HG02642 (cell line): ENCODE results near the gene PCDHB13.
"Not testable (repeated sequence)": the region's sequence is repeated elsewhere in the genome, so short reads cannot be mapped to it uniquely, and the experiment has no call there.

Experiments used
- ATAC-seq: cut with Tn5 transposase; IDR thresholded peaks from one replicate; pipeline ENCODE4 v1.9.1; 2021; ENCODE audit warnings: mild to moderate bottlenecking; ENCODE audit not compliant: unreplicated experiment, poor library complexity

PCDHB13 gene

DNA sequence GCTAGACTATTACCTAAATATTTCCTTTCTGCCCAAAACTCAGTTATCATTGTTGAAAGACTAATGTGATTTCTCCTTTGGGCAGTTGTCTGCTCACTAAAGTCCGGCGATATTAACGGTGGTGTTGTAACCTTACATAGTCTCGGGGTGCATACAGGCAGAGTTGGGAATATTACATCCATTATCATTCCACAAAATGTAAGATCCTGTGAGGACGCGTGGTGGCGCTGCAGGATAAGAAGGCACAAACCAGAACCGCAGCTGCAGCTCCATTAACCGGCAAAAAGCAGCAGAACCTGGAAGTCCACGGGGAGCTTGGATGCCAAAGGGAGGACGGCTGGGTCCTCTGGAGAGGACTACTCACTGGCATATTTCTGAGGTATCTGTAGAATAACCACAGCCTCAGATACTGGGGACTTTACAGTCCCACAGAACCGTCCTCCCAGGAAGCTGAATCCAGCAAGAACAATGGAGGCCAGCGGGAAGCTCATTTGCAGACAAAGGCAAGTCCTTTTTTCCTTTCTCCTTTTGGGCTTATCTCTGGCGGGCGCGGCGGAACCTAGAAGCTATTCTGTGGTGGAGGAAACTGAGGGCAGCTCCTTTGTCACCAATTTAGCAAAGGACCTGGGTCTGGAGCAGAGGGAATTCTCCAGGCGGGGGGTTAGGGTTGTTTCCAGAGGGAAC lies at the start of gene PCDHB13:
Gene PCDHB13, plus strand, starts transcription at position 264 of the 684 bp plus-strand sequence. Its CDS starts 205 bp downstream, at position 469.
- ATAC-seq, result not testable (repeated sequence)

DNA sequence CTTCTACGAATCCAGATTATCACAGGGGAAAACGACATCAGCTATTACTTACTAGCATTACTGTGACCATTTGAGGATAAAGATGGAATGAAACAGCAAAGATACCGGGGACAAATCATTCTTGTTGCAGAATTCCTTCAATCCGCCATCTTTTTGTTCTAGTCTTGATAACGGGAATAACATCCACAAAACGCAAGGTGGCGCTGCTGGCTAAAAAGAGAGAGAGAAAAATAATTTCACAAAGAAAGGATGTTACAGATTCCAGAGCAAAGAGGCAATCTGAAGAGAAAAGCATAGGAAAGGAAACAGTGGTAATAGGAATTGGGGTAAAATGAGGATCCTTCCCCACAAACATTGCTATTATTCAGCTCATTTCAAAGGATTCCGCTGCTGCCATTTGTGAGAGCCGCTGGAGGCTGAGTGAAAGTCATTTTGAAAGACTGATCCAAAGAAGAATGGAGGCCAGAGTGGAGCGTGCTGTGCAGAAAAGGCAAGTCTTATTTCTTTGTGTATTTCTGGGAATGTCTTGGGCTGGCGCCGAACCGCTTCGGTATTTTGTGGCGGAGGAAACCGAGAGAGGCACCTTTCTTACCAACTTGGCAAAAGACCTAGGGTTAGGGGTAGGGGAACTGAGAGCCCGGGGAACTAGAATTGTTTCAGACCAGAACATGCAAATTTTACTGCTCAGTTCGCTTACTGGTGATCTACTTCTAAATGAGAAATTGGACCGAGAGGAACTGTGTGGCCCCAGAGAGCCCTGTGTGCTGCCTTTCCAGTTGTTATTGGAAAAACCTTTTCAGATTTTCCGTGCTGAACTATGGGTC lies 41.1 kb upstream of the PCDHB13 start, which contains the start of gene PCDHB7:
Gene PCDHB7, plus strand, starts transcription at position 264 of the 824 bp plus-strand sequence. Its CDS starts 192 bp downstream, at position 456.
- no peak for ATAC-seq

DNA sequence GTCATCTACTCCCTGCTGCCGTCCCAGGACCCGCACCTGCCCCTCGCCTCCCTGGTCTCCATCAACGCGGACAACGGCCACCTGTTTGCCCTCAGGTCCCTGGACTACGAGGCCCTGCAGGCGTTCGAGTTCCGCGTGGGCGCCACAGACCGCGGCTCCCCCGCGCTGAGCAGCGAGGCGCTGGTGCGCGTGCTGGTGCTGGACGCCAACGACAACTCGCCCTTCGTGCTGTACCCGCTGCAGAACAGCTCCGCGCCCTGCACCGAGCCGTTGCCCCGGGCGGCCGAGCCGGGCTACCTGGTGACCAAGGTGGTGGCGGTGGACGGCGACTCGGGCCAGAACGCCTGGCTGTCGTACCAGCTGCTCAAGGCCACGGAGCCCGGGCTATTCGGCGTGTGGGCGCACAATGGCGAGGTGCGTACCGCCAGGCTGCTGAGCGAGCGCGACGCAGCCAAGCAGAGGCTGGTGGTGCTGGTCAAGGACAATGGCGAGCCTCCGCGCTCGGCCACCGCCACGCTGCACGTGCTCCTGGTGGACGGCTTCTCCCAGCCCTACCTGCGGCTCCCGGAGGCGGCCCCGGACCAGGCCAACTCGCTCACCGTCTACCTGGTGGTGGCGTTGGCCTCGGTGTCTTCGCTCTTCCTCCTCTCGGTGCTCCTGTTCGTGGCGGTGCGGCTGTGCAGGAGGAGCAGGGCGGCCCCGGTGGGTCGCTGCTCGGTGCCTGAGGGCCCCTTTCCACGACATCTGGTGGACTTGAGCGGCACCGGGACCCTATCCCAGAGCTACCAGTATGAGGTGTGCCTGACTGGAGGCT lies 39.2 kb upstream of the PCDHB13 start:
- not testable (repeated sequence) for ATAC-seq

DNA sequence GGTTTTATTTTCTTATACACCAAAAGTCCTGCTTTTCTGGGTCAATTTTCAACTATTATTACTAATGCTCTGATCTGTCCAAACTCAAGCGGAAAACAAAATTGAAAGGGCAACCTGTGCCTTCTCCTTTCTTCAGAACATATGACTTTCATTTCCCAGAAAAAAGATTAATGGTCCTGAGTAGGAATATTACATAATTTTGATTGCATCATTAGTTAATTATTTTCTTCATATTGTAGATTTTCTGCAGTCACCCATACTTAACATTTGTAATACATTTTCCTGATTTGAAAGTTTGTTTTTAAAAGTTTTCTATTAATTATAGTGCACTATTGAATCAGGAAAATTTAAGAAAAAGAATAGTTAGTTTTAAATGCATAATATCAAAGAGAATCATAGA lies 37.8 kb upstream of the PCDHB13 start:
- ATAC-seq, result no peak

DNA sequence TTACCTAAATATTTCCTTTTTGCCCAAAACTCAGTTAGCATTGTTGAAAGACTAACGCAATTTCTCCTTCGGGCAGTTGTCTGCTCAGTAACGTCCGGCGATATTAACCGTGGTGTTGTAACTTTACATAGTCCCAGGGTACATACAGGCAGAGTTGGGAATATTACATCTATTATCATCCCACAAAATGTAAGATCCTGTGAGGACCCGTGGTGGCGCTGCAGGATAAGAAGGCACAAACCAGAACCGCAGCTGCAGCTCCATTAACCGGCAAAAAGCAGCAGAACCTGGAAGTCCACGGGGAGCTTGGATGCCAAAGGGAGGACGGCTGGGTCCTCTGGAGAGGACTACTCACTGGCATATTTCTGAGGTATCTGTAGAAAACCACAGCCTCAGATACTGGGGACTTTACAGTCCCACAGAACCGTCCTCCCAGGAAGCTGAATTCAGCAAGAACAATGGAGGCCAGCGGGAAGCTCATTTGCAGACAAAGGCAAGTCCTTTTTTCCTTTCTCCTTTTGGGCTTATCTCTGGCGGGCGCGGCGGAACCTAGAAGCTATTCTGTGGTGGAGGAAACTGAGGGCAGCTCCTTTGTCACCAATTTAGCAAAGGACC lies 36.0 kb upstream of the PCDHB13 start, which contains the start of gene PCDHB8:
Gene PCDHB8, plus strand, starts transcription at position 214 of the 615 bp plus-strand sequence. Its CDS starts 245 bp downstream, at position 459.
- not testable (repeated sequence) for ATAC-seq

DNA sequence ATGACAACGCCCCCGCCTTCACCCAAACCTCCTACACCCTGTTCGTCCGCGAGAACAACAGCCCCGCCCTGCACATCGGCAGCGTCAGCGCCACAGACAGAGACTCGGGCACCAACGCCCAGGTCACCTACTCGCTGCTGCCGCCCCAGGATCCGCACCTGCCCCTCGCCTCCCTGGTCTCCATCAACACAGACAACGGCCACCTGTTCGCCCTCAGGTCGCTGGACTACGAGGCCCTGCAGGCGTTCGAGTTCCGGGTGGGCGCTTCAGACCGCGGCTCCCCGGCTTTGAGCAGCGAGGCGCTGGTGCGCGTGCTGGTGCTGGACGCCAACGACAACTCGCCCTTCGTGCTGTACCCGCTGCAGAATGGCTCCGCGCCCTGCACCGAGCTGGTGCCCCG lies 34.3 kb upstream of the PCDHB13 start:
- ATAC-seq, result not testable (repeated sequence)

DNA sequence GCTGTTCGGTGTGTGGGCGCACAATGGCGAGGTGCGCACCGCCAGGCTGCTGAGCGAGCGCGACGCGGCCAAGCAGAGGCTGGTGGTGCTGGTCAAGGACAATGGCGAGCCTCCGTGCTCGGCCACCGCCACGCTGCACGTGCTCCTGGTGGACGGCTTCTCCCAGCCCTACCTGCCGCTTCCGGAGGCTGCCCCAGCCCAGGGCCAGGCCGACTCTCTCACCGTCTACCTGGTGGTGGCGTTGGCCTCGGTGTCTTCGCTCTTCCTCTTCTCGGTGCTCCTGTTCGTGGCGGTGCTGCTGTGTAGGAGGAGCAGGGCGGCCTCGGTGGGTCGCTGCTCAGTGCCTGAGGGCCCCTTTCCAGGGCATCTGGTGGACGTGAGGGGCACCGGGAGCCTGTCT lies 33.8 kb upstream of the PCDHB13 start:
- not testable (repeated sequence) for ATAC-seq

DNA sequence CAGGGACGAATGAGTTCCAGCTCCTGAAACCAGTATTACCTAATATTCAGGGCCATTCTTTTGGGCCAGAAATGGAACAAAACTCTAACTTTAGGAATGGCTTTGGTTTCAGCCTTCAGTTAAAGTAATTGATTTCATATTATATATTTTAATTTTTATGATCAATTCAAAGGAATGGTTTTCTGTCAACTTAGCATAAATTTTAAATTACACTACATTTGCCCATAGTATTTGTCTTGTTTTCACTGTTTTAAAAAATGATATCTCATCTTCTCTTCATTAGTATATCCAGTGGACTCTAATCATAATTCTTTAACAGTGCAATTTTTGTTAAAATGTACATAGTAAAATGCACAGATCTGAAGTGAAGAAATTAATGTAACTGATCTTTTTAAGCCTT lies 33.4 kb upstream of the PCDHB13 start:
- ATAC-seq, result no peak

DNA sequence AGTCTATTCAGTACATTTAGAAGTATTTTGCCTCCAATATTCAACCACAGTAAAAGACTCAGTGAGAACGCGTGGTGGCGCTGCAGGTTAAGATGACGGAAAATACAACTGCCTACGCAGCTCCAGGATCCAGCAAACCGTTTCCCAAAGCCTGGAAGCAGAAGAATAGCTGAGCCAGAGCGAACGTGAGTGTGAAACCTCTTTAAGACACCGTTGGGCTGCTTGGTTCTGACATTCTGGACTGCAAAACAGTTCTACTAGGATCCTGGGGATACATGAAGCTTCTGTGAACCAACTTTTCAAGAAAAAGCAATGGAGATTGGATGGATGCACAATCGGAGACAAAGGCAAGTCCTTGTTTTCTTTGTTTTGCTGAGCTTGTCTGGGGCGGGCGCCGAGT lies 31.5 kb upstream of the PCDHB13 start, which contains the start of gene PCDHB16:
Gene PCDHB16, plus strand, starts transcription at position 140 of the 400 bp plus-strand sequence. Its CDS starts 173 bp downstream, at position 313.
- no peak for ATAC-seq

DNA sequence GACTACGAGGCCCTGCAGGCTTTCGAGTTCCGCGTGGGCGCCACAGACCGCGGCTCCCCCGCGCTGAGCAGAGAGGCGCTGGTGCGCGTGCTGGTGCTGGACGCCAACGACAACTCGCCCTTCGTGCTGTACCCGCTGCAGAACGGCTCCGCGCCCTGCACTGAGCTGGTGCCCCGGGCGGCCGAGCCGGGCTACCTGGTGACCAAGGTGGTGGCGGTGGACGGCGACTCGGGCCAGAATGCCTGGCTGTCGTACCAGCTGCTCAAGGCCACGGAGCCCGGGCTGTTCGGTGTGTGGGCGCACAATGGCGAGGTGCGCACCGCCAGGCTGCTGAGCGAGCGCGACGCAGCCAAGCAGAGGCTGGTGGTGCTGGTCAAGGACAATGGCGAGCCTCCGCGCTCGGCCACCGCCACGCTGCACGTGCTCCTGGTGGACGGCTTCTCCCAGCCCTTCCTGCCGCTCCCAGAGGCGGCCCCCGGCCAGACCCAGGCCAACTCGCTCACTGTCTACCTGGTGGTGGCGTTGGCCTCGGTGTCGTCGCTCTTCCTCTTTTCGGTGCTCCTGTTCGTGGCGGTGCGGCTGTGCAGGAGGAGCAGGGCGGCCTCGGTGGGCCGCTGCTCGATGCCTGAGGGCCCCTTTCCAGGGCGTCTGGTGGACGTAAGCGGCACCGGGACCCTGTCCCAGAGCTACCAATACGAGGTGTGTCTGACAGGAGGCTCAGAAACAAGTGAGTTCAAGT lies 29.4 kb upstream of the PCDHB13 start:
- ATAC-seq, result not testable (repeated sequence)

DNA sequence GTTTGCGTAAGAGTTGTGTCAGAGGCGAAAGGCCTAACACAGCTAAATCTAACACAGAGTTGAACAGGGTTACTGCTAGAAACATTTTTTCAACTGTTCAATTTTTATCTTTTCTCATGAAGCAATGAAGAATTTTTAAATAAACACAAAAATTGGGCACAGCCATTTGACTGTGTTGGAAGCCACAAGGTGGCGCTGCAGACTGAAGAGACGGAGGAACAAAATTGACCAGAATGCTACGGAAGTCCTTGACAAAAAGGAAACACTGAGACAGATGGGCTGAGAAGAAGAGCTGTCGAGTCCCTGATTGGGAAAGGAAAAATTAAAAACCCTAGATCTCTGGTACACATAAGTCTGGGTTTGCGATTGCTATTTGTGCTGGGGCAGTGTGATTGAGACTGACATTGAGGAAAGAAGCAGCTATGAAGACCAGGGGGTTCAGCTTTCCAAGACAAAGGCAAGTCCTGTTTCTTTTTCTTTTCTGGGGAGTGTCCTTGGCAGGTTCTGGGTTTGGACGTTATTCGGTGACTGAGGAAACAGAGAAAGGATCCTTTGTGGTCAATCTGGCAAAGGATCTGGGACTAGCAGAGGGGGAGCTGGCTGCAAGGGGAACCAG lies 26.7 kb upstream of the PCDHB13 start, which contains the start of gene PCDHB9:
Gene PCDHB9, plus strand, starts transcription at position 265 of the 616 bp plus-strand sequence. Its CDS starts 158 bp downstream, at position 423.
- no peak for ATAC-seq

DNA sequence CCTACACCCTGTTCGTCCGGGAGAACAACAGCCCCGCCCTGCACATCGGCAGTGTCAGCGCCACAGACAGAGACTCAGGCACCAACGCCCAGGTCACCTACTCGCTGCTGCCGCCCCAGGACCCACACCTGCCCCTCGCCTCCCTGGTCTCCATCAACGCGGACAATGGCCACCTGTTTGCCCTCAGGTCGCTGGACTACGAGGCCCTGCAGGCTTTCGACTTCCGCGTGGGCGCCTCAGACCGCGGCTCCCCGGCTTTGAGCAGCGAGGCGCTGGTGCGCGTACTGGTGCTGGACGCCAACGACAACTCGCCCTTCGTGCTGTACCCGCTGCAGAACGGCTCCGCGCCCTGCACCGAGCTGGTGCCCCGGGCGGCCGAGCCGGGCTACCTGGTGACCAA lies 25.0 kb upstream of the PCDHB13 start:
- ATAC-seq, result not testable (repeated sequence)

DNA sequence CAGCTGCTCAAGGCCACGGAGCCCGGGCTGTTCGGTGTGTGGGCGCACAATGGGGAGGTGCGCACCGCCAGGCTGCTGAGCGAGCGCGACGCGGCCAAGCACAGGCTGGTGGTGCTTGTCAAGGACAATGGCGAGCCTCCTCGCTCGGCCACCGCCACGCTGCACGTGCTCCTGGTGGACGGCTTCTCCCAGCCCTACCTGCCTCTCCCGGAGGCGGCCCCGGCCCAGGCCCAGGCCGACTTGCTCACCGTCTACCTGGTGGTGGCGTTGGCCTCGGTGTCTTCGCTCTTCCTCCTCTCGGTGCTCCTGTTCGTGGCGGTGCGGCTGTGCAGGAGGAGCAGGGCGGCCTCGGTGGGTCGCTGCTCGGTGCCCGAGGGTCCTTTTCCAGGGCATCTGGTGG lies 24.6 kb upstream of the PCDHB13 start:
- ATAC-seq, result not testable (repeated sequence)

DNA sequence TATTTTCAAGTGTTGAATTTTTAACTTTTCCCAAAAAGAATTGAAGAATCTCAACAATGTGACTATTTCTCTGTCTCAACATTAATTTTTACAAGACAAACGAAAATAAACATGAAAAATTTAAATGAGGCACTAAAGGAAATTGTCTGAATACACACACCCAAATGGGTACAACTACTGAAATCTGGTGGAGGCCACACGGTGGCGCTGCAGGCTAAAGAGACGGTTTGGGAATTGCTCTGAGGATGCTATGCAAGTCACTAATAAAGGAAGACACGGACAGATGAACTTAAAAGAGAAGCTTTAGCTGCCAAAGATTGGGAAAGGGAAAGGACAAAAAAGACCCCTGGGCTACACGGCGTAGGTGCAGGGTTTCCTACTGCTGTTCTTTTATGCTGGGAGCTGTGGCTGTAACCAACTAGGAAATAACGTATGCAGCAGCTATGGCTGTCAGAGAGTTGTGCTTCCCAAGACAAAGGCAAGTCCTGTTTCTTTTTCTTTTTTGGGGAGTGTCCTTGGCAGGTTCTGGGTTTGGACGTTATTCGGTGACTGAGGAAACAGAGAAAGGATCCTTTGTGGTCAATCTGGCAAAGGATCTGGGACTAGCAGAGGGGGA lies 21.5 kb upstream of the PCDHB13 start, which contains the start of gene PCDHB10:
Gene PCDHB10, plus strand, starts transcription at position 244 of the 616 bp plus-strand sequence. Its CDS starts 200 bp downstream, at position 444.
- no peak for ATAC-seq

DNA sequence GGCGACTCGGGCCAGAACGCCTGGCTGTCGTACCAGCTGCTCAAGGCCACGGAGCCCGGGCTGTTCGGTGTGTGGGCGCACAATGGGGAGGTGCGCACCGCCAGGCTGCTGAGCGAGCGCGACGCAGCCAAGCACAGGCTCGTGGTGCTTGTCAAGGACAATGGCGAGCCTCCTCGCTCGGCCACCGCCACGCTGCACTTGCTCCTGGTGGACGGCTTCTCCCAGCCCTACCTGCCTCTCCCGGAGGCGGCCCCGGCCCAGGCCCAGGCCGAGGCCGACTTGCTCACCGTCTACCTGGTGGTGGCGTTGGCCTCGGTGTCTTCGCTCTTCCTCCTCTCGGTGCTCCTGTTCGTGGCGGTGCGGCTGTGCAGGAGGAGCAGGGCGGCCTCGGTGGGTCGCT lies 19.4 kb upstream of the PCDHB13 start:
- not testable (repeated sequence) for ATAC-seq

DNA sequence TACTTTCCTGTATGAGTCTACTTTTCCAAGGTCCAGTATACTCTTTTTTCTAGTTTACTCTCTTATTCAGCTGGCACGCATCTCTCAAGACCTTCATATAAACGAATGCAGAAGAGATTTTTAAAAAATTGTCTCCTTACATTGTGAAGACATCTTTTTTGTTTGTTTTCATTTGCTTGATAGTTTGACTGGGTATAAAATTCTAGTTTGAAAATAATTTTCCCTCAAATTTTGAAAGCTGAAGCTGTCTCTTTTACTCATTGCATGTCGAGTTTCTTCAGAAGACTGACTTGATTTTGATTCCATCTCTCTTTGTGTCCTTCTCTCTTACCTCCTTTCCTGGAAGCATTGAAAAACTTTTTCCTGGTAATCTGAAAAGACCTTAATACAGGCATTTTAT lies 17.4 kb upstream of the PCDHB13 start:
- ATAC-seq, result no peak

DNA sequence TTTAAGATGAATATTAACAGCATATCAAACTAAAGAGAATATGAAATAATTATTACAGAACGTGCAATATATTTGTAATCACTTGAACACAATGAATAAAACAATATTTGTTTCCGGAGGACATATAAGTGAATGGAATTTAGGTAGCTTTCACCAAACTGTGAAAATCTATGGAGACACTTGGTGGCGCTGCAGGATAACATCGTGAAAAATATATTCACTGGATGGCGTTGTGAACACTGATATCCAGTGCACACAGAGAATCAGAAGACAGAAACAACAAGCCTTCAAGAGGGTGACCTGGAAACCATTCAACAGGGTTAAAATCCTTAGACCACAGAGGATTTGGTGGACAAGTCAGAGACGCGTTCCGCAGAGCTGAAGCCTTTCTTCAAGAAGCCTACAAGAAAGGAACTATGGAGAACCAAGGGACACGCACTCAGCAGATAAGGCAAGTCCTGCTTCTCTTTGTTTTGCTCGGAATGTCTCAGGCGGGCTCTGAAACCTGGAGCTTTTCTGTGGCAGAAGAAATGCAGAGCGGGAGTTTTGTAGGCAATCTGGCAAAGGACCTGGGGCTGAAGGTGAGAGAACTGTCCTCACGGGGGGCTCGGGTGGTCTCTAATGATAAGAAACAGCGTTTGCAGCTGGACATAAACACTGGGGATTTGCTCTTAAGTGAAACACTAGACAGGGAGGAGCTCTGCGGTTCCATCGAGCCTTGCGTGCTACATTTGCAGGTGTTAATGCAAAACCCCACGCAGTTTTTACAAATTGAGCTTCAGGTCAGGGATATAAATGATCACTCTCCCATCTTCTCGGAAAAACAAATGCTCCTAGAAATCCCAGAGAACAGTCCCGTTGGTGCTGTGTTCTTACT lies 14.1 kb upstream of the PCDHB13 start, which contains the start of gene PCDHB11:
Gene PCDHB11, plus strand, starts transcription at position 269 of the 877 bp plus-strand sequence. Its CDS starts 148 bp downstream, at position 417.
- ATAC-seq, result no peak
